H1 (cell line): ENCODE data around the gene ADAT3. TPM values are rescaled to one million over a fixed set of nuclear protein-coding genes. Genes with fewer than 3 reads are reported as not detected.

Experiments used
- CTCF ChIA-PET: fragments of 300-600 bp; sonication (Branson Sonifier 250); formaldehyde crosslinking; loops from one replicate; lab custom pipeline; 2021; ENCODE audit not compliant: partially characterized antibody; lab: Charles Lee
- POLR2A ChIA-PET: fragments of 300-600 bp; sonication (Branson Sonifier 250); formaldehyde crosslinking; loops from one replicate; lab custom pipeline; 2021; ENCODE audit warnings: inconsistent platforms; ENCODE audit not compliant: partially characterized antibody; lab: Charles Lee
- DNase-seq, 2 experiments: peaks; one replicate each; pipeline versions ENCODE4 v3.0.0 to v3.0.0-alpha.2; 2010 to 2022; ENCODE audit warnings: low spot score in 2 of 2, low read depth in 1 of 2, mixed read lengths in 1 of 2
- FAIRE-seq: peaks from 2 replicates; lab custom pipeline; 2011; peaks lifted over from hg19 to GRCh38; lab: Jason Lieb, UNC
- H2AFZ ChIP-seq: 2 replicates; pipeline ENCODE4 v1.8.1; 2012; ENCODE audit warnings: low read length, inconsistent platforms
- H2AK5ac ChIP-seq: 2 replicates; pipeline ENCODE4 v1.6.1; 2013; ENCODE audit warnings: low read depth, low read length
- H2BK120ac ChIP-seq: replicated peaks from 2 replicates; pipeline ENCODE3; 2013; ENCODE audit warnings: low read depth, low read length, inconsistent platforms
- H2BK12ac ChIP-seq: 2 replicates; pipeline ENCODE4 v1.6.1; 2013; ENCODE audit warnings: low read depth, low read length
- H2BK15ac ChIP-seq: 2 replicates; pipeline ENCODE4 v1.6.1; 2013; ENCODE audit warnings: low read length
- H2BK20ac ChIP-seq: 2 replicates; pipeline ENCODE4 v1.6.1; 2013; ENCODE audit warnings: low read length
- H2BK5ac ChIP-seq: 2 replicates; pipeline ENCODE4 v1.6.1; 2013; ENCODE audit warnings: low read depth, low read length
- H3K14ac ChIP-seq: 2 replicates; pipeline ENCODE4 v1.6.1; 2013; ENCODE audit warnings: inconsistent platforms; ENCODE audit not compliant: insufficient read length
- H3K18ac ChIP-seq: 2 replicates; pipeline ENCODE4 v1.6.1; 2013; ENCODE audit warnings: low read length; ENCODE audit errors: extremely low read depth
- H3K23ac ChIP-seq: 2 replicates; pipeline ENCODE4 v1.6.1; 2013; ENCODE audit warnings: inconsistent platforms; ENCODE audit not compliant: insufficient read length
- H3K23me2 ChIP-seq: 2 replicates; pipeline ENCODE4 v1.6.1; 2013; ENCODE audit warnings: low read depth, low read length
- H3K27ac ChIP-seq: 2 replicates; pipeline ENCODE4 v1.6.1; 2011; ENCODE audit warnings: low read depth, low read length, inconsistent platforms
- H3K27me3 ChIP-seq, 4 experiments: replicated peaks in 1 of 4; 1 replicate in 1 of 4; 2 replicates in 3 of 4; pipeline versions ENCODE4 v1.6.1 to v1.8.1; 2011 to 2013; ENCODE audit warnings: low read length in 3 of 4, mild to moderate bottlenecking in 3 of 4, inconsistent platforms in 2 of 4, mixed read lengths in 2 of 4, moderate library complexity in 1 of 4; ENCODE audit not compliant: control insufficient read depth in 3 of 4, insufficient read depth in 3 of 4; ENCODE audit errors: extremely low read depth in 1 of 4
- H3K36me3 ChIP-seq, 4 experiments: 2 replicates each; pipeline versions ENCODE4 v1.6.1 to v1.8.1; 2011 to 2013; ENCODE audit warnings: mild to moderate bottlenecking in 4 of 4, low read length in 3 of 4, moderate library complexity in 2 of 4, control low read depth in 1 of 4, inconsistent platforms in 1 of 4; ENCODE audit not compliant: insufficient read depth in 4 of 4, control insufficient read depth in 2 of 4
- H3K4ac ChIP-seq: replicated peaks from 2 replicates; pipeline ENCODE3; 2013; ENCODE audit warnings: low read length, low read depth, mixed read lengths, inconsistent platforms; ENCODE audit not compliant: insufficient read length
- H3K4me1 ChIP-seq, 4 experiments: replicated peaks in 1 of 4; 1 replicate in 1 of 4; 2 replicates in 3 of 4; pipeline versions ENCODE4 v1.6.1 to v1.8.1; 2011 to 2013; ENCODE audit warnings: low read length in 3 of 4, inconsistent platforms in 2 of 4, mixed read lengths in 1 of 4; ENCODE audit not compliant: insufficient read depth in 4 of 4, control insufficient read depth in 3 of 4
- H3K4me2 ChIP-seq, 2 experiments: 2 replicates each; pipeline versions ENCODE4 v1.6.1 to v1.8.1; 2011 to 2013; ENCODE audit warnings: low read depth in 2 of 2, low read length in 2 of 2, control low read depth in 1 of 2, inconsistent platforms in 1 of 2, mild to moderate bottlenecking in 1 of 2; ENCODE audit not compliant: insufficient read depth in 1 of 2
- H3K4me3 ChIP-seq, 4 experiments: fragments of 200-600, 300-600 bp in 1 of 4; sonication (generic), shearing (Covaris generic), sonication (Bioruptor Twin) in 1 of 4; 2 replicates each; pipeline versions ENCODE4 v1.5.1 to v1.8.1; 2011 to 2016; ENCODE audit warnings: low read length in 4 of 4, low read depth in 3 of 4, control low read depth in 2 of 4, inconsistent platforms in 2 of 4, mild to moderate bottlenecking in 2 of 4, mixed read lengths in 1 of 4, moderate library complexity in 1 of 4; ENCODE audit not compliant: insufficient read depth in 2 of 4; ENCODE audit errors: extremely low read depth in 1 of 4
- H3K56ac ChIP-seq: replicated peaks from 2 replicates; pipeline ENCODE3; 2013; ENCODE audit warnings: low read depth, mild to moderate bottlenecking, mixed read lengths, low read length, inconsistent platforms; ENCODE audit not compliant: insufficient read length
- H3K79me1 ChIP-seq: 2 replicates; pipeline ENCODE4 v1.6.1; 2013; ENCODE audit warnings: low read depth, low read length, control low read depth
- H3K79me2 ChIP-seq, 2 experiments: 2 replicates each; pipeline versions ENCODE4 v1.6.1 to v1.8.1; 2012 to 2013; ENCODE audit warnings: low read length in 2 of 2, mild to moderate bottlenecking in 2 of 2, inconsistent platforms in 1 of 2; ENCODE audit not compliant: insufficient read depth in 2 of 2, control insufficient read depth in 1 of 2
- H3K9ac ChIP-seq, 4 experiments: replicated peaks in 1 of 4; 1 replicate in 1 of 4; 2 replicates in 3 of 4; pipeline versions ENCODE4 v1.6.1 to v1.8.1; 2011 to 2013; ENCODE audit warnings: low read depth in 3 of 4, low read length in 3 of 4, control low read depth in 2 of 4, mild to moderate bottlenecking in 2 of 4, moderate library complexity in 2 of 4, inconsistent platforms in 1 of 4; ENCODE audit errors: extremely low read depth in 1 of 4
- H3K9me3 ChIP-seq, 2 experiments: 2 replicates each; pipeline versions ENCODE4 v1.6.1 to v1.8.1; 2012 to 2013; ENCODE audit warnings: mild to moderate bottlenecking in 2 of 2, moderate library complexity in 2 of 2, control low read depth in 1 of 2, inconsistent platforms in 1 of 2, low read depth in 1 of 2, low read length in 1 of 2, mixed read lengths in 1 of 2; ENCODE audit not compliant: insufficient read depth in 2 of 2
- H4K20me1 ChIP-seq, 2 experiments: replicated peaks in 1 of 2; 2 replicates each; pipeline versions ENCODE3 to v1.8.1; 2011 to 2013; ENCODE audit warnings: inconsistent platforms in 2 of 2, low read length in 2 of 2, mild to moderate bottlenecking in 1 of 2; ENCODE audit not compliant: insufficient read depth in 2 of 2, control insufficient read depth in 1 of 2
- H4K5ac ChIP-seq: 2 replicates; pipeline ENCODE4 v1.6.1; 2013; ENCODE audit warnings: low read length, low read depth, mixed read lengths, inconsistent platforms; ENCODE audit not compliant: insufficient read length
- H4K8ac ChIP-seq: 2 replicates; pipeline ENCODE4 v1.8.0; 2013; ENCODE audit warnings: mild to moderate bottlenecking, moderate library complexity, low read length, inconsistent platforms; ENCODE audit not compliant: insufficient read depth; ENCODE audit errors: extremely low read depth
- H4K91ac ChIP-seq: replicated peaks from 2 replicates; pipeline ENCODE3; 2013; ENCODE audit warnings: low read length, mixed read lengths, inconsistent platforms; ENCODE audit not compliant: insufficient read length
- ASH2L ChIP-seq: fragments of 200-600, 300-600 bp; sonication (generic); IDR thresholded peaks from one replicate; pipeline ENCODE4 v1.7.1; 2017; ENCODE audit warnings: low read length
- BACH1 ChIP-seq: IDR thresholded peaks from 2 replicates; pipeline ENCODE4 v1.6.1; 2012; ENCODE audit warnings: low read length, improper control_type of control experiment
- CHD1 ChIP-seq: IDR thresholded peaks from 2 replicates; pipeline ENCODE4 v1.6.1; 2012; ENCODE audit warnings: low read depth, low read length, improper control_type of control experiment
- EP300 ChIP-seq, 2 experiments: IDR thresholded peaks; 1 replicate in 1 of 2; 2 replicates in 1 of 2; pipeline ENCODE4 v1.6.1; 2011 to 2012; ENCODE audit warnings: low read depth in 2 of 2, low read length in 2 of 2, mild to moderate bottlenecking in 2 of 2, borderline replicate concordance in 1 of 2, inconsistent platforms in 1 of 2, moderate library complexity in 1 of 2
- GABPA ChIP-seq: IDR thresholded peaks from 2 replicates; pipeline ENCODE4 v1.6.1; 2011; ENCODE audit warnings: mild to moderate bottlenecking, low read length, moderate library complexity, borderline replicate concordance; ENCODE audit not compliant: insufficient read depth
- JUND ChIP-seq: IDR thresholded peaks from 2 replicates; pipeline ENCODE4 v1.6.1; 2011; ENCODE audit warnings: mild to moderate bottlenecking, improper control_type of control experiment, low read length
- KDM4A ChIP-seq: IDR thresholded peaks from one replicate; pipeline ENCODE4 v1.7.1; 2012; ENCODE audit warnings: low read depth, mild to moderate bottlenecking, moderate library complexity, low read length, inconsistent platforms; ENCODE audit not compliant: severe bottlenecking
- MAFK ChIP-seq: IDR thresholded peaks from 2 replicates; pipeline ENCODE4 v1.6.1; 2012; ENCODE audit warnings: low read depth, mild to moderate bottlenecking, improper control_type of control experiment, low read length
- POLR2A ChIP-seq, 2 experiments: IDR thresholded peaks; 1 replicate in 1 of 2; 2 replicates in 1 of 2; pipeline ENCODE4 v1.6.1; 2011; ENCODE audit warnings: low read depth in 2 of 2, low read length in 2 of 2, mild to moderate bottlenecking in 2 of 2; ENCODE audit errors: control extremely low read depth in 1 of 2
- POLR2AphosphoS5 ChIP-seq: IDR thresholded peaks from 2 replicates; pipeline ENCODE4 v1.6.1; 2011; ENCODE audit warnings: low read depth, low read length
- RFX5 ChIP-seq: IDR thresholded peaks from 2 replicates; pipeline ENCODE4 v1.6.1; 2011; ENCODE audit warnings: low read depth, low read length, improper control_type of control experiment, borderline replicate concordance
- SAP30 ChIP-seq: fragments of 300-600 bp; sonication (generic); IDR thresholded peaks from 2 replicates; pipeline ENCODE4 v1.7.1; 2012; ENCODE audit warnings: low read length, moderate library complexity, mild to moderate bottlenecking, inconsistent platforms; ENCODE audit not compliant: insufficient read depth, insufficient replicate concordance
- SP2 ChIP-seq: IDR thresholded peaks from 2 replicates; pipeline ENCODE4 v1.6.1; 2012; ENCODE audit warnings: mild to moderate bottlenecking, low read length, inconsistent platforms
- SP4 ChIP-seq: IDR thresholded peaks from 2 replicates; pipeline ENCODE4 v1.6.1; 2012; ENCODE audit warnings: low read length, inconsistent platforms
- WGBS, 2 experiments: shearing (Covaris generic) in 1 of 2; methylation state at CpG; one replicate each; pipeline versions ENCODE4 v1.1.6 to v1.1.7; 2013 to 2015; ENCODE audit warnings: low lambda C conversion rate in 2 of 2, mixed read lengths in 2 of 2, inconsistent platforms in 1 of 2, low coverage in 1 of 2, missing lambda C conversion rate in 1 of 2; ENCODE audit not compliant: insufficient replicate concordance in 2 of 2, insufficient coverage in 1 of 2, insufficient read length in 1 of 2; ENCODE audit errors: extremely low coverage in 1 of 2, missing lambda C conversion rate in 1 of 2; 5-methylcytosine and 5-hydroxymethylcytosine counted together
- polyA plus RNA-seq, 7 experiments: library from polyadenylated mRNA; depleted of rRNA in 3 of 7; stranded (reverse) in 5 of 7; unstranded in 2 of 7; fragments of >200 nt in 5 of 7; fragments of 200-250 nt in 2 of 7; gene quantifications; 1 replicate in 5 of 7; 2 replicates in 1 of 7; 4 replicates in 1 of 7; pipeline versions ENCODE4 v1.2.1 to v1.2.3, GENCODE V29; 2011 to 2013; ENCODE audit warnings: missing spikeins in 2 of 7, mixed read lengths in 2 of 7
- total RNA-seq: library from RNA; stranded (reverse); fragmentation: NEBNext Ultra II Directional; extraction: Animal tissue kit (Norgen Biotek cat#: 25700); gene quantifications from 2 replicates; pipeline ENCODE4 v1.2.1, GENCODE V29; 2021

ADAT3 gene
- total and polyA plus RNA-seq, 2 of the 8 experiments (the other 6 are each of a cell fraction or from before 2014, with no cell fraction given): 5.4 to 10.8 TPM

DNA sequence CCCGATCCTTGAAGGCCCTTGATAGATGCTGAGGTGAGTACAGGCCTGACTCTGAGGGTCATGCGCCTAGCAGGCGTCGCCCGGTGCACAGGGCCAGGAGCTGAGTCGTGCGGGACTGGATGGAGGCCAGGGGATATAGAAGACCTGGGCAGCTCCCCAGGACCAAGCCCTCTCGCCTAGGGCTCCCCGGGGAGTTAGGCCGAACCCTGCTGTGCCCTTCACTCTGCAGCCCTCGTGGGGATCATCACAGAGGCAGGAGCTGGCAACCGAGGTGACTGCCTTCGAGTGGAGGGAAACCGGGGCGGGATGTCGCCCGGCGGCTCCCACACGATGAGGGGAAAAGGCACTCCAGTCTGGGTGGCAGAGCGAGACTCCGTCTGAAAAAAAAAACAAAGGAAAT lies 47.4 kb downstream of the ADAT3 start:
- Histone ChIP-seq H4K5ac (no peak overlapping the region), H3K56ac (no peak overlapping the region), H3K36me3 (no peaks in the 10 kb centered on the region; a peak in 1 of 8 replicates), H3K27ac (no peak overlapping the region), H2BK120ac (no peak overlapping the region), H4K8ac (no peak overlapping the region), H3K27me3 (no peaks in the 10 kb centered on the region), H3K4ac (no peak overlapping the region), H3K18ac (no peak overlapping the region), H3K9me3 (no peaks in the 10 kb centered on the region; a peak in 1 of 4 replicates), H3K14ac (no peak overlapping the region), H3K79me1 (peaks cover 34% of the 10 kb centered on the region), H3K4me3 (no peak overlapping the region), H4K91ac (no peak overlapping the region), H2AFZ (no peak overlapping the region), H3K23me2 (no peaks in the 10 kb centered on the region), H4K20me1 (peaks cover 47 to 63% of the 10 kb centered on the region in 2 experiments), H2BK15ac (no peak overlapping the region), H2BK5ac (no peak overlapping the region), H2BK12ac (no peak overlapping the region), H3K4me2 (no peak overlapping the region), H2AK5ac (no peak overlapping the region), H3K4me1 (peaks cover 0 to 16% (median 10%) of the 10 kb centered on the region in 4 experiments; a peak in 5 of 7 replicates), H3K9ac (no peak overlapping the region), H2BK20ac (no peak overlapping the region), H3K23ac (no peak overlapping the region), H3K79me2 (peaks cover 44 to 97% of the 10 kb centered on the region in 2 experiments)
- ChIA-PET POLR2A (interaction anchor here (1.1 to 1.3 kb wide), 3 partner anchors 9 to 25 kb away, joined by 3 read pairs; no protein-coding TSS in a partner anchor), CTCF (interaction anchor here (1.1 to 2.0 kb wide), 3 partner anchors 19 to 80 kb away, joined by 3 to 6 read pairs (median 3); no protein-coding TSS in a partner anchor)
- DNase-seq (no peak), FAIRE-seq (no peak)
- WGBS, 2 experiments: 92% methylated on average over 21 of the region's 21 CpGs; no CpG with 5 or more reads in 1 of the 2 experiments
- no peak for TF ChIP-seq EP300 (IDR thresholded peaks at IDR 0.05; ENCODE audit: borderline replicate concordance in 1 of 2, low read depth in 2 of 2, low read length in 2 of 2)
- TF ChIP-seq SP2: no peak
- no peak for TF ChIP-seq POLR2AphosphoS5
- no peak for TF ChIP-seq RFX5
- no peak for TF ChIP-seq ASH2L
- TF ChIP-seq BACH1: no peak
- no peak for TF ChIP-seq SP4
- TF ChIP-seq CHD1: no peak
- TF ChIP-seq JUND: no peak
- no peak for TF ChIP-seq MAFK
- TF ChIP-seq KDM4A: no peak
- no peak for TF ChIP-seq GABPA
- TF ChIP-seq POLR2A (IDR thresholded peaks at IDR 0.05; ENCODE audit: control extremely low read depth in 1 of 2, low read depth in 2 of 2, low read length in 2 of 2): no peak
- no peak for TF ChIP-seq SAP30
